HepG2 (cell line): ENCODE results near the gene CARMIL3. TPM values are rescaled to one million over a fixed set of nuclear protein-coding genes. Genes with fewer than 3 reads are reported as not detected.

Source experiments
- ARID3A ChIP-seq: IDR thresholded peaks from 2 replicates; pipeline ENCODE4 v1.6.1; 2012; ENCODE audit warnings: low read depth, low read length, improper control_type of control experiment
- CCAR2 ChIP-seq: fragments of 200-400 bp; formaldehyde crosslinking; optimal IDR thresholded peaks from 2 replicates; pipeline ENCODE3; 2018; ENCODE audit warnings: low read depth, mild to moderate bottlenecking, low read length, moderate library complexity
- DMTF1 ChIP-seq: sonication (generic); formaldehyde crosslinking; IDR thresholded peaks from 2 replicates; pipeline ENCODE4 v1.4.0; 2020; ENCODE audit warnings: mild to moderate bottlenecking, missing genetic modification reagents
- HNRNPUL1 ChIP-seq: fragments of 200-400 bp; formaldehyde crosslinking; IDR thresholded peaks from 2 replicates; pipeline ENCODE4 v1.6.1; 2017; ENCODE audit warnings: low read depth, mild to moderate bottlenecking, low read length, moderate library complexity
- PAXIP1 ChIP-seq: sonication (generic); formaldehyde crosslinking; conservative IDR thresholded peaks from 2 replicates; pipeline ENCODE4 v1.4.0; 2020; ENCODE audit warnings: mild to moderate bottlenecking, missing genetic modification reagents, moderate library complexity
- PRMT3 ChIP-seq: sonication (generic); formaldehyde crosslinking; IDR thresholded peaks from 2 replicates; pipeline ENCODE4 v1.8.1; 2022; ENCODE audit warnings: low read depth, mild to moderate bottlenecking, moderate library complexity, missing genetic modification reagents, borderline replicate concordance
- SALL1 ChIP-seq: sonication (generic); formaldehyde crosslinking; IDR thresholded peaks from 2 replicates; pipeline ENCODE4 v1.8.0; 2022; ENCODE audit warnings: mild to moderate bottlenecking, missing genetic modification reagents
- SOX13 ChIP-seq, 3 experiments: fragments of 450-650 bp in 1 of 3; sonication (generic) in 1 of 3; formaldehyde crosslinking in 1 of 3; IDR thresholded peaks in 2 of 3; conservative IDR thresholded peaks in 1 of 3; 2 replicates each; pipeline versions ENCODE4 v1.5.0 to v1.6.1; 2016 to 2020; ENCODE audit warnings: antibody characterized with exemption in 1 of 3, mild to moderate bottlenecking in 1 of 3, missing compliant biosample characterization in 1 of 3, missing genetic modification reagents in 1 of 3, moderate library complexity in 1 of 3
- SP2 ChIP-seq: sonication (generic); formaldehyde crosslinking; IDR thresholded peaks from 2 replicates; pipeline ENCODE4 v1.5.1; 2020; ENCODE audit warnings: mild to moderate bottlenecking, missing genetic modification reagents
- TBP ChIP-seq: sonication (generic); formaldehyde crosslinking; IDR thresholded peaks from 2 replicates; pipeline ENCODE4 v1.5.0; 2020; ENCODE audit warnings: missing genetic modification reagents
- U2AF2 ChIP-seq: fragments of 200-400 bp; formaldehyde crosslinking; IDR thresholded peaks from 2 replicates; pipeline ENCODE4 v1.6.1; 2017; ENCODE audit warnings: low read depth, mild to moderate bottlenecking, low read length
- UBTF ChIP-seq: sonication (generic); formaldehyde crosslinking; IDR thresholded peaks from 2 replicates; pipeline ENCODE4 v1.4.0; 2020; ENCODE audit warnings: mild to moderate bottlenecking, missing genetic modification reagents
- ZBTB25 ChIP-seq: IDR thresholded peaks from 2 replicates; pipeline ENCODE4 v1.6.1; 2018; ENCODE audit warnings: missing genetic modification reagents
- ZBTB26 ChIP-seq: IDR thresholded peaks from 2 replicates; pipeline ENCODE4 v1.6.1; 2016; ENCODE audit warnings: missing compliant biosample characterization, missing genetic modification reagents, borderline replicate concordance
- ZBTB8A ChIP-seq: sonication (generic); formaldehyde crosslinking; IDR thresholded peaks from 2 replicates; pipeline ENCODE4 v1.4.0; 2020; ENCODE audit warnings: mild to moderate bottlenecking, low read depth, missing genetic modification reagents, borderline replicate concordance
- ZNF792 ChIP-seq: IDR thresholded peaks from 2 replicates; pipeline ENCODE4 v1.6.1; 2016
- polyA plus RNA-seq, 8 experiments: library from polyadenylated mRNA; depleted of rRNA in 3 of 8; stranded (reverse) in 7 of 8; unstranded in 1 of 8; fragments of >200 nt; fragmentation: Illumina TruSeq in 4 of 8; extraction: Trizol in 4 of 8; gene quantifications; 2 replicates each; pipeline versions ENCODE4 v1.2.1 to v1.2.3, GENCODE V29; 2011 to 2016; ENCODE audit warnings: low read depth in 4 of 8, missing spikeins in 1 of 8, mixed read lengths in 1 of 8; ENCODE audit not compliant: insufficient read depth in 1 of 8
- total RNA-seq, 5 experiments: library from RNA; depleted of rRNA; stranded (reverse); fragments of >200 nt; fragmentation: Illumina TruSeq; extraction: Trizol; gene quantifications; 2 replicates each; pipeline ENCODE4 v1.2.3, GENCODE V29; 2016; ENCODE audit warnings: low read depth in 1 of 5

CARMIL3 gene
- total and polyA plus RNA-seq, 2 of the 13 experiments (the other 11 are each of a cell fraction or from before 2014, with no cell fraction given): 0.27 to 0.55 TPM

GRCh38 chr14:24110060-24110459, 58.3 kb downstream of the CARMIL3 start (continued):
- TF ChIP-seq ARID3A (no peak), SALL1 (no peak; the same call in 1 of the 2 replicates), ZNF792 (CRISPR knock-in tag) (no peak; the same call in 1 of the 2 replicates), CCAR2 (peak; percentile 48), HNRNPUL1 (no peak), PRMT3 (no peak), SOX13 (IDR thresholded peaks at IDR 0.05) (no peak), SOX13 (CRISPR knock-in tag; conservative IDR thresholded peaks at IDR 0.05 in 1 of 2, IDR thresholded peaks at IDR 0.05 in 1 of 2) (peak in 1 of 2 experiments; percentile 33; a peak in 1 of 4 replicates), PAXIP1 (CRISPR knock-in tag) (no peak; the same call in 1 of the 2 replicates), DMTF1 (CRISPR knock-in tag) (no peak), ZBTB25 (0 out of 2 replicates have a peak, but pooled peaks have one; percentile 7), UBTF (CRISPR knock-in tag) (no peak), ZBTB26 (CRISPR knock-in tag) (no peak), TBP (no peak), SP2 (CRISPR knock-in tag) (no peak), ZBTB8A (CRISPR knock-in tag) (no peak), U2AF2 (no peak)
